D721Med (cell line): ENCODE data around the gene STOML1.
A peak's percentile ranks its signal among the peaks of the same experiment; 100 is the strongest.

Experiments
- DNase-seq: peaks from one replicate; pipeline ENCODE4 v3.0.0; 2011; ENCODE audit warnings: low spot score; ENCODE audit not compliant: insufficient read length
- FAIRE-seq: peaks from 2 replicates; lab custom pipeline; 2011; peaks lifted over from hg19 to GRCh38; lab: Jason Lieb, UNC
- TF ChIP-seq, protein P1 (sequence below): IDR thresholded peaks from 2 replicates; pipeline ENCODE4 v1.5.1; 2012; ENCODE audit warnings: mild to moderate bottlenecking, control low read depth; ENCODE audit not compliant: insufficient read depth; ENCODE audit errors: missing control alignments

The STOML1 gene, protein sequence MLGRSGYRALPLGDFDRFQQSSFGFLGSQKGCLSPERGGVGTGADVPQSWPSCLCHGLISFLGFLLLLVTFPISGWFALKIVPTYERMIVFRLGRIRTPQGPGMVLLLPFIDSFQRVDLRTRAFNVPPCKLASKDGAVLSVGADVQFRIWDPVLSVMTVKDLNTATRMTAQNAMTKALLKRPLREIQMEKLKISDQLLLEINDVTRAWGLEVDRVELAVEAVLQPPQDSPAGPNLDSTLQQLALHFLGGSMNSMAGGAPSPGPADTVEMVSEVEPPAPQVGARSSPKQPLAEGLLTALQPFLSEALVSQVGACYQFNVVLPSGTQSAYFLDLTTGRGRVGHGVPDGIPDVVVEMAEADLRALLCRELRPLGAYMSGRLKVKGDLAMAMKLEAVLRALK

DNA sequence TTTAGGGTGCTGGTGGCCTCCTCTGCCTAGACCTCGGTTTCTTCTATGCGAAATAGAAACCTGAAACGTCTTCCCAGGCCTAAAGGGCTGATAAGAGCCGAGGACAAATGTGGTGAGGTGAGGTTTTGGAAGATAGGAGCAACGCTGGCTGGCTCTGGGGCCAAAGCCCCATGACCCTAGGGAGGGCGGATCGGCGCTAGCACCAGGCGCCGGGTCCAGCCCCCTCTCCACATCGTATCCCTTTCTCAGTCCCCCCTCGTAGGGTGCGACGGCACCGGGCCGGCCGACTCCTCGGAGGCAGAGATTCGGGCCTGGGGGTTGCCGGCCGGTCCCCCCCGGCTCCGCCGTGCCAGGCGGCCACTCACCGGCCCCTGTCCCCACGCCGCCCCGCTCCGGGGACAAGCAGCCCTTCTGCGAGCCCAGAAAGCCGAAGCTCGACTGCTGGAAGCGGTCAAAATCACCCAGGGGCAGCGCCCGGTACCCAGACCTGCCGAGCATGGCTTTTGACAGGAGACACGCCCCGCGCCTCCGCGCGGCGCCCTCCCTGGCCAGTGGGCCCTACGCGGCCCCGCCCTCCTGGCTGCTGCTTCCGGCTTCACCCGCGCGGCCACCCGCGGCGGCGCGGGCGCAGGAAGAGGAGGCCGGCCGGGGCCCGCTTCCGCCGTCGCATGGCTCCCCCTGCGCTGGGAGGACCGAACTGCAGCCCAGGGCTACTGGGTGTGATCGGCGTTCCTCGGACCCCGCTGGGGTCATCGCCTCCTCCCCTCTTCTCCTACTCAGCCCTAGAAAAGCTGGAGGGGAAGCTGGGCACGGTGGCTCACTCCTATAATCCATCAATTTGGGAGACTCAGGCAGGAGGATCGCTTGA is at the start of gene STOML1:
TSS of gene STOML1 (minus strand) at position 570 of the 868 bp plus-strand sequence. CDS start at position 498, 72 bp downstream.
- DNase-seq (peak; percentile 98), FAIRE-seq (no peak)
- TF ChIP-seq, protein P1, sequence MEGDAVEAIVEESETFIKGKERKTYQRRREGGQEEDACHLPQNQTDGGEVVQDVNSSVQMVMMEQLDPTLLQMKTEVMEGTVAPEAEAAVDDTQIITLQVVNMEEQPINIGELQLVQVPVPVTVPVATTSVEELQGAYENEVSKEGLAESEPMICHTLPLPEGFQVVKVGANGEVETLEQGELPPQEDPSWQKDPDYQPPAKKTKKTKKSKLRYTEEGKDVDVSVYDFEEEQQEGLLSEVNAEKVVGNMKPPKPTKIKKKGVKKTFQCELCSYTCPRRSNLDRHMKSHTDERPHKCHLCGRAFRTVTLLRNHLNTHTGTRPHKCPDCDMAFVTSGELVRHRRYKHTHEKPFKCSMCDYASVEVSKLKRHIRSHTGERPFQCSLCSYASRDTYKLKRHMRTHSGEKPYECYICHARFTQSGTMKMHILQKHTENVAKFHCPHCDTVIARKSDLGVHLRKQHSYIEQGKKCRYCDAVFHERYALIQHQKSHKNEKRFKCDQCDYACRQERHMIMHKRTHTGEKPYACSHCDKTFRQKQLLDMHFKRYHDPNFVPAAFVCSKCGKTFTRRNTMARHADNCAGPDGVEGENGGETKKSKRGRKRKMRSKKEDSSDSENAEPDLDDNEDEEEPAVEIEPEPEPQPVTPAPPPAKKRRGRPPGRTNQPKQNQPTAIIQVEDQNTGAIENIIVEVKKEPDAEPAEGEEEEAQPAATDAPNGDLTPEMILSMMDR = peak; percentile 71

DNA sequence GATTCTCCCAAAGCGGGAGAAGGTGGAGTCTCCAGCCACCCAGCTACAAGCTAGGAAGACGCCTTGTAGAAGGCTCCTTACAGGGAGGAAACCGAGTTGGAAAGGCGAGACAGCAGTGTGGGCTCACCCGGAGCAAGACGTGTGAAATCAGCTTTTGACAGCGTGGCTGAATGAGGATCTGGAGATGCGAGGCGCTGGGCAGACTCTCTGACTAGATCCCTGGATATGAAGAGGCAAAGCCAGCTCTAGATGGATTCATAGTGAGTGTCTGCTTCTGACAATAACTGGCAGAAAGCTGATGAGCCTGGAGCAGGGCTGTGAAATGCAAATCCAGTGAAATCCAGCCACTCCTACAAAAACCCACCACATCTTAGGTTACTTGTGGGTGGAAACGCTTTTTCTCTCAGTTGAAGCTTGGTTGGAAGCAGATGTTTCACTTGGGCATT is 49.2 kb upstream of the STOML1 start:
- FAIRE-seq (no peak), DNase-seq (no peak)
- TF ChIP-seq, protein P1 = no peak

DNA sequence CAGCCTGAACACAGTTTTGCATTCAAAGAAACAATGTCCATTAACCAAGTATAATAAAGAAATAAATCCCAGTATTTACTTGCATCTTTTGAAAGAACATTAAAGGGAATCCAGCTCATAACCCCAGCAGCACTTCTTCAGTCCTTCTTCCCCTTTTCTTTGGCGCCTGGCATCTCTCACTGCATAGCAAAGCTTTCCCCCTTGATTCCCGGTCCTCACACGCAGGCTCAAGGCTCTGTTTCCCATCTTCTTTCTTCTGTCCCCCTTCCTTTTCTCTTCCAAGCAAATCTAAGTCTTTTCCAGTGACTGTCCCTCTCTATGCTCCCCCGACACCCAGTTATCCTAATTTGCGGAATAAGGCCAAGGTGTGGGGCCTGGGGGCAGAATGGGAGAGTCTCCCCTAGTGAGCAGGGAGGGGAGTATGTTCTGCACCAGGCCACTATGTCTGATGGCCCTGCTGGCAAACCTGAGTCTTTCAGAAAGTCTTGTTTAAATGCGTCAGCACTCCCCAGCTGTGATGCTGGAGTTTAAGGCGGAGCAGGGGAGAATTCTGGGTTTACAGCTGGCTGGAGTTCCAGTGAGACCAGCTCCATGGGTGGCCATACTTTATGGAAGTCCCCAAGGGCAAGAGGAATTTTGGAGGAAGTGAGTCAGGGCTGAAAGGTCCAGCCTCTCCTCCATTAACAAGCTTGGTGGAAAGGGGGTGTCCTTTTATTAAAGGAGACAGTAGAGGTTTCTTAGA is 48.2 kb upstream of the STOML1 start:
- FAIRE-seq = no peak
- no peak for DNase-seq
- TF ChIP-seq, protein P1 = no peak

DNA sequence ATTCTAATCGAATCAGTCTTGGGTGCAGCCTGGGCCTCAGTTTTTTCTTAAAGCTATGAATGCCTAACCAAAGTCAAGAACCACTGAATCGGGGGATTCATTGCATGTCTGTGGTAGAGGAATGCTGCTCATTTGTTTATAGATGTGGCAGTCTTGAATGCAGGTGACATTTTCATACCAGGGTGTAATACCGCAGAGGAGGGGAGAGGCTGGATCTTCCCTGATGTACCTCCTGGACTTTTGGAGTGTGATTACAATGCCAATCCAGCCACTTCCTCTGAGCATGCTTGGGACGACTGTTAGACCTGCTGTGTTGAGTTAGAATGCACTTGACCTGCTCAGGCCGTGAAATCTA is 47.5 kb upstream of the STOML1 start:
- FAIRE-seq (no peak), DNase-seq (no peak)
- TF ChIP-seq, protein P1 = no peak

DNA sequence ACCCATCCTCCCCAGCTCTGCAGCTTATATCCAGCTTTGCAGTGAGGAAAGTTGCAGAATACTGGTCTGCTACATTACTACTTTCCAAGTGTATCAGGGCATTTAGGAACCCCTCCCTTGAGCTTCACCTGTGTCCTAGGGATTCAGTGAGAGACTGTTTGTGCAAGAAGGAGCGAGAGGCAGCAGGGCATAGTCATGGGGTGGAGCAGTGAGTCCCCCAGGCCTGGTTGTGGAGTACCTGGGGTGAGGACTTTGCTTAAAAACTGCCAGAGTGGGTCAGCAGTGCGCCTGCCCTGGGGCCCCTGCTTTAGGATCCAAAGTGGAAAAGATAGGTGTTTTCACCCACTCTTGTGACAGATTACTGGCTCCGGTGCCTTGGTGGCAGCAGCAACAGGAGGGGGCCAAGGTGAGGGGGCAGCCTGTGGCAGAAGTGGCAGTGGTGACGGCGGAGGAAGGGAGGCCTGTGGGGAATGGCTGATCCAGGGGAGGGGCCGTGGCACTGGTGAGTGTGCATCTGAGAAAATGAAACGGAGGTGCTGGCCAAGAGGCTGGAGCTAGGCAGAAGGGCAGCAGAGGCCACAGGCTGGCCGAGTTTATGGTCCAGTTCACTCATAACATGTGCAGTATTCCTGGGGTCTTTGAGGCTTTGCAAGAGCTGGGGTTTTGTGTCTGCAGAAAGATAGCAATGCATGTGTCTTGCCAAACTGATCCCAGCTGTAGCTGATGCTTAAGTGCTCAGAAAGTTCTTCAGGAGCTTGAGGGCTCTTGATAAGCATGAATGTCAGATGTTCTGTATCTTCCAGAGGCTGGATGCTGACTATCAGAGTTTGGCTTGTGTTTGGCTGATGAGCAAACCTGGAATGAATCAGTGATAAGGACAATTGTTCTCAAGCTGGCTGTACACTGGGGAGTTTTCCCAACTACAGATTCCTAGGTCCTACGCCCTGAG is 46.9 kb upstream of the STOML1 start:
- DNase-seq (peak; percentile 4), FAIRE-seq (no peak)
- TF ChIP-seq, protein P1 = no peak
